ENCODE measurements around the gene EPB41L3.

DNA sequence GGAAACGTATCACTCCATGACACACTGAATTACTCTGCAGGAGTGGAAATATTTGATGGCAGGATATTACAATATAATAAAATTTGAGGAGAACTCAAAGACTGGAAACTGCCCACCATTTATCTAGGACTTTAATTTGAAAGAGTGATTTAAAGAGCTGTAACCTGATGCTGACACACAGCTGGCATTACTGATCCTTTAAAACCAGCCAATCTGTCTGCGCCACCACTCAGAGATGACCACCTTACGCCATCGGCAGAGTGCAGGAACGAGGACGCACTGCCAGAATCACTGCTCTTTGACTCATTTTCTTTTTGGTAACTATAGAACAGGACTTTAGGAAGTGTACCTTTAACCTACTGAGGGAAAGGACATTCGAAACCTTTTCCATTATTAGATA lies 114.1 kb downstream of the EPB41L3 start:
- TF ChIP-seq POLR2A (IDR thresholded peaks at IDR 0.05) (no peak), CTCF (IDR thresholded peaks at IDR 0.05) (no peak)
